ENCODE measurements around the gene SCD.
"Not testable (repeated sequence)": the region's sequence is repeated elsewhere in the genome, so short reads cannot be mapped to it uniquely, and the experiment has no call there.

SCD gene

DNA sequence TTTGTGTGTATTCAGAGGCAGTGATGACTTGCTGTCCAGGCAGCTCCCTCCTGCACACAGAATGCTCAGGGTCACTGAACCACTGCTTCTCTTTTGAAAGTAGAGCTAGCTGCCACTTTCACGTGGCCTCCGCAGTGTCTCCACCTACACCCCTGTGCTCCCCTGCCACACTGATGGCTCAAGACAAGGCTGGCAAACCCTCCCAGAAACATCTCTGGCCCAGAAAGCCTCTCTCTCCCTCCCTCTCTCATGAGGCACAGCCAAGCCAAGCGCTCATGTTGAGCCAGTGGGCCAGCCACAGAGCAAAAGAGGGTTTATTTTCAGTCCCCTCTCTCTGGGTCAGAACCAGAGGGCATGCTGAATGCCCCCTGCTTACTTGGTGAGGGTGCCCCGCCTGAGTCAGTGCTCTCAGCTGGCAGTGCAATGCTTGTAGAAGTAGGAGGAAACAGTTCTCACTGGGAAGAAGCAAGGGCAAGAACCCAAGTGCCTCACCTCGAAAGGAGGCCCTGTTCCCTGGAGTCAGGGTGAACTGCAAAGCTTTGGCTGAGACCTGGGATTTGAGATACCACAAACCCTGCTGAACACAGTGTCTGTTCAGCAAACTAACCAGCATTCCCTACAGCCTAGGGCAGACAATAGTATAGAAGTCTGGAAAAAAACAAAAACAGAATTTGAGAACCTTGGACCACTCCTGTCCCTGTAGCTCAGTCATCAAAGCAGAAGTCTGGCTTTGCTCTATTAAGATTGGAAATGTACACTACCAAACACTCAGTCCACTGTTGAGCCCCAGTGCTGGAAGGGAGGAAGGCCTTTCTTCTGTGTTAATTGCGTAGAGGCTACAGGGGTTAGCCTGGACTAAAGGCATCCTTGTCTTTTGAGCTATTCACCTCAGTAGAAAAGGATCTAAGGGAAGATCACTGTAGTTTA, 15.8 kb downstream of the SCD start:
- no peak for DNase-seq

DNA sequence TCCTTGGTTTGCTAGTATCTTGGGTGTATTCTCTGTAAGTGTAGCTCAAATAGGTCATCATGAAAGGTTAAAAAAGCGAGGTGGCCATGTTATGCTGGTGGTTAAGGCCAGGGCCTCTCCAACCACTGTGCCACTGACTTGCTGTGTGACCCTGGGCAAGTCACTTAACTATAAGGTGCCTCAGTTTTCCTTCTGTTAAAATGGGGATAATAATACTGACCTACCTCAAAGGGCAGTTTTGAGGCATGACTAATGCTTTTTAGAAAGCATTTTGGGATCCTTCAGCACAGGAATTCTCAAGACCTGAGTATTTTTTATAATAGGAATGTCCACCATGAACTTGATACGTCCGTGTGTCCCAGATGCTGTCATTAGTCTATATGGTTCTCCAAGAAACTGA, 17.1 kb downstream of the SCD start:
- no peak for DNase-seq

- DNase-seq = no peak
Observed at GRCh38 chr10:100364735-100365391, 17.8 kb downstream of the SCD start.

- no peak for DNase-seq
Observed at GRCh38 chr10:100368721-100369120, 21.7 kb downstream of the SCD start.

- peak; percentile 47 for DNase-seq
Observed at GRCh38 chr10:100370714-100371481, 23.9 kb downstream of the SCD start.

DNA sequence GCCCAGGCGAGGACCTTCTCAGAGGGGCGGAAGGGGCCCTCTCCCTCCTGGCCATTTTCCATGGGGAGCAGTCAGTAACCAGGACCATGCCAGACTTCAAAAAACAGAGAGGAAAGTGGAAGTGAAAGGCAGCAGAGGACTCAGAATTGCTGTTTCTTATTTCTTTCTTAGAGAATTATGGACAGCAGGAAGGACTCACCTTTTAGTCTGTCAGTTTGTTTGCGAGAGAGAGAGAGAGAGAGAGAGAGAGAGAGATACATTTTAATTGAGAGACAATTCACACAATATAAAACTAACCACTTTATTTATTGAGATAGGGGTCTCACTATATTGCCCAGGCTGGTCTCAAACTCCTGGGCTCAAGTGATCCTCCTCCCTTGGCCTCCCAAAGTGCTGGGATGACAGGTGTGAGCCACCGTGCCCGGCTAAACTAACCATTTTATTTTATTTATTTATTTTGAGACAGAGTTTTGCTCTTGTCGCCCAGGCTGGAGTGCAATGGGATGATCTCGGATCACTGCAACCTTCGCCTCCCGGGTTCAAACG, 24.5 kb downstream of the SCD start:
- no peak for DNase-seq

DNA sequence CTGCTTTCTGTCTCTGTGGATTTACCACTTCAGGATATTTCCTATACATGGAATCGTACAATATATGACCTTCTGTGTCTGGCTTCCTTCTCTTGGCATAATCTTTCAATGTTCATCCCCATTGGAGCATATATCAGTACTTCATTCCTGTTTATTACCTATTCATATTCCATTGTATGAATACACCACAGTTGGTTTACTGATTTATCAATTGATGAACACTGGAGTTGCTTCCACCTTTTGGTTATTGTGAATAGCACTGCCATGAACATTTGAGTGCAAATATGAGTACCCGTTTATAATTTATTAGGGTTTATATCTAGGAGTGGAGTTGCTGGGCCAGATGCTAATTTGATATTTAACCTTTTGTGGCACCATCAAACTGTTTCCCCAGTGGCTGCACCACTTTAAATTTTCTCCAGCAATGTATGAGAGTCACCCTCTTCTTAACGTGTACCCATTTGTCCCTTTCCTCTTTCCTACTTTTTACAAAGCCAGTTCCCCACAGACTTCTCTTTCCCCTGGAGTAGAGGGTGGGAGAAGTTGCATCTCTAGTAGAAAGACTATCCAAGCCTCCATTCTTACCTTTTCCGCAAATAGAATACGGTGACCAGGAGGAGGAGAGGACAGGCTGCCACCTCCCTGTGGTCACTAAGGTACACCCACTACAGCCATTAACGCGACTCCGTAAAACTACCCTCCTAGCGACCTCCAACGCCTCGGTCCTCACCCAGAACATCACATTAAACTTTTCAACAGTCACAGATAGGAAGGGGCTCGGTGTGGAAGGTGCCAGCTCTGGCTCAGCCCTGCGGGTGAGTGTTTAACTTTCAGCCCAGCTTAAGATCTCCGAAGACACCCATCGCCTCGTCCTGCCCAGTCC, 25.6 kb downstream of the SCD start:
- no peak for DNase-seq

DNA sequence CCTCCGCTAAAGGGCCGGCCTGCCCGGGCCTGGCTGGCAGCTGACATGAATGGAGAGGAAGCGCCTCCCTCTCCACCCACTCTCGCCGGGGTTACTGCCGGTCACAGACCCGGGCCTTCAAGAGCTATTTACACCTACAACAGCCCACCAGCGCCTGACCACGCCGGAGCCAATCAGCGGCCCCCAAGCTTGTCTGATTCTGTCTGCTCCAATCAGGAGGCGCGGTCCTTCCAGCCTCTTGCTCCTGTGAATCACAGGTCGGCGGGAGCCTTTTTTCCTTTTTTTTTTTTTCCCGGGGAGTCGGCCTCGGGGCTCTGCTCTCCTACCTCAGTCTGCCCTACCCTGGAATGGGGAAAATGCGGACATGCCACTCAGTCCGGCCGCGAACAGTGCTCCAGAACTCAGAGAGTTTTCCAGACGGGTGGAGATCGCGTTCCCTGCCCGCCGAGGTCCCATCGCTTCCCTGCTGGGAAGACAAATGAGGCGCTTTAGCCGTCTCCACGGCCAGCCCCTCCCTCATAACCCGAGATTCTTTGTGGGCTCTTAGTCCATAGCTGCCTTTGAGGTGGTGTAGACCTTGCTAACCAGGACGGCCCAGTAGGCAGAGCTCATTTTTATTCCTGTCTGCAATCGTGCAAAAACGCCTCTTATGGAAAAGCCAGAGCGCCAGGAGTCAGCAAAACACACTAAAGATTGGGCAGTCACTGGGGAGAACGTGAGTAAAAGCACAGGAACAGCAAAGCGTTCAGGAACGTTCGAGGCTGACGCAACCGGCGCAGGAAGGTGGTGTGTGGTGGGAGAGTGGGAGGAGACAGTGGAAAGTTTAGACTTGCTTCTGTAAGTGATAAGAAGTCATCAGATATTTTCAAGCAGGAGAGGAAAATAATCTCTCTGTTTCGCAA, 26.5 kb downstream of the SCD start:
- DNase-seq = peak; percentile 78

- DNase-seq = no peak
Observed at GRCh38 chr10:100374200-100374655, 27.2 kb downstream of the SCD start.

DNA sequence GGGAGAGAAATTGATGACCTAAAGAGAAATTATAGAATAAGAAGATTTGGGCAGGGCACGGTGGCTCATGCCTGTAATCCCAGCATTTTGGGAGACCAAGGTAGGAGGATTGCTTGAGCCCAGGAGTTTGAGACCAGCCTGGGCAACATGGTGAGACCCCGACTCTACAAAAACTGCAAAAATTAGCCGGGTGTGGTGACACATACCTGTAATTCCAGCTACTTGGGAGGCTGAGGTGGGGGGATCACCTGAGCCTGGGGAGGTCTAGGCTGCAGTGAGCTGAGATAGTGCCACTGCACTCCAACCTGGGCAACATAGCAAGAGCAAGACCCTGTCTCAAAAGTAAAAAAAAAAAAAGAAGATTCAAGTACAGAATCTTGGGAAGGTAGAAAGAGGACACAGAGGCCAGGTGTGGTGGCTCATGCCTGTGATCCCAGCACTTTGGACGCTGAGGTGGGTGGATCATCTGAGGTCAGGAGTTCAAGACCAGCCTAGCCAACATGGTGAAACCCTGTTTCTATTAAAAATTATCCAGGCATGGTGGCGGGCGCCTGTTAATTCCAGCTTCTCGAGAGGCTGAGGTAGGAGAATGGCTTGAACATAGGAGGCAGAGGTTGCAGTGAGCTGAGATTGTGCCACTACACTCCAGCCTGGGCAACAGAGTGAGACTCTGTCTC, 27.8 kb downstream of the SCD start:
- DNase-seq = not testable (repeated sequence)

GRCh38 chr10:100376656-100377055, 29.6 kb downstream of the SCD start:
- not testable (repeated sequence) for DNase-seq

DNA sequence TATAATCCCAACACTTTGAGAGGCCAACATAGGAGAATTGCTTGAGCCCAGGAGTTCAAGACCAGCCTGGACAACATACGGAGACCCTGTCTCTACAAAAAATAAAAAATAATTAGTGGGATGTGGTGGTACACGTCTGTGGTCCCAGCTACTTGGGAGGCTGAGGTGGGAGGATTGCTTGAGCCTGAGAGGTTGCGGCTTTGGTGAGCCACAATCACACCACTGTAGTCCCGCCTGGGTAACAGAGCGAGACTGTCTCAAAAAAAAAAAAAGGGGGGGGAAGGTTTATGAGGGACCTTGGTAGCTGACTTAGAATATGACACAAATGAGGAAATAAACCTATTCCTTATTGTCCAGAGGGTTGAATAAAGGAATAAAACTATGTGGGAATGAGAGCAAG, 30.8 kb downstream of the SCD start:
- DNase-seq = no peak

GRCh38 chr10:100380400-100380799, 33.4 kb downstream of the SCD start:
- no peak for DNase-seq

DNA sequence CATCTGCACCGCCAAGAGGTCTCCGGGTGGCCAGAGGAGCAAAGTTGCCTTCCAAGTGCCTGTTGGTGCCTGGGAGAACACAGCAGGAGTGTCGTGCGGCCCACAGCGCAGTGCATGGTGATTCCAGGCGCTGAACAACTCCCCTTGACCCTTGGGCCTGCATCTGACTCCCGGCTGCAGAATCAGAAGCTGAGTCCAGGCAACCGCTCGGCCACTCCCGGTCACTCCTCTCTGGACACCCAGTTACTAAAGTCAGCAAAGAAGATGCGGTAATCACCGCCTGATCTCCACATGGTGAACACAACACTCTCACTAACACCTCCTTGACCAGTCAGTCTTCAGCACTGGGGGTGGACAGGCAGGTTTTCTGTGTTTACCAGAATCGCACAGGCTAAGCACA, 35.5 kb downstream of the SCD start:
- no peak for DNase-seq

DNA sequence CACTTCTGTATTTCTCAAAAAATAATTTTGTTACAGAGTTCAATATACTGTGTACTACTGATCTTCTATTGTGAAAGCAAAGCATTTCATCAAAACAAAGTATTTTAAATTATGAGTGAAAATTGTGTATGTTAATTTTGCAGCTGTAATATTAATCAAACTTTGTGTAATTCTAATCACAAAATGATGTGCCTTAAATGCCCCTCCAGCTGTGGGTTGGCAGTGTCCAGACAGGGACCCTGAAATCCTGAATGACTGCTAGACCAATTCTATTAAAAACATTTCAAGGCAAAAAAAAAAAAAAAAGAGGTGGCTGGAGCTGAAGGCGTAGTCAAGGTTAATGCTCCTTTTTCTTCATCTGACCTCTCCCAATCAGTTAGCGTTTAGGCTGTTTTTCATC, 36.2 kb downstream of the SCD start:
- no peak for DNase-seq

- no peak for DNase-seq
Observed at GRCh38 chr10:100391163-100392002, 44.4 kb downstream of the SCD start.

DNA sequence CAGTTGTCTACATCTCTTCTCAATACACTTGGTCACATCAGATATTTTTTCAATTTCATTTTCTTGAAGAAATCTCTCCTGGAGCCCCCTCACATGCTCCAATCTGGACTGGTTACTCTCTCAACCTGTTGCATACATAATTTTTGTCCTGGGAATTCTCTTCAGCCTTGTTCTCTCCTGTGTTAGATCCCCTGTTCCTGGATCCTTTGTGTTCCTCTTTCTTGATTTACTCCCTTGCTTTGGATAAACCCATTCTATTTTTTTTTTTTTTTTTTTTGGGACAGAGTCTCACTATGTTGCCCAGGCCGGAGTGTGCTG, 45.6 kb downstream of the SCD start:
- DNase-seq = no peak

DNA sequence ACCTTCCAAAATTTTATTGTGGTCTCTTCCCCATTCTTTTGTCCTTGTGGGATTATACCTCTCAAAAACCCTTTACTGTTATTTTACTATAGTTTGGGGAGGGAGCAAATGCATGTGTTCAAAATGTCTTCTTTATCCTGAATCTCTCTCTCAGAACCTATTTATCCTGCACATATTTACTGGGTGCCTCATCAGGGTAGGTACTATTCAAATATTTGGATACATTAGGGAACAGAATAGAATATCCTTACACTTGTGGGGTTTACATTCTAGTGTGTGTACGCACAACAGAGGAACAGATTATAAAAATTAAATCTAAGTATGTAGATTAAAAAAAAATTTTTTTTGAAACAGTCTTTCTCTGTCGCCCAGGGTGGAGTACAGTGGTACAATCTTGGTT, 48.6 kb downstream of the SCD start:
- DNase-seq = no peak

DNA sequence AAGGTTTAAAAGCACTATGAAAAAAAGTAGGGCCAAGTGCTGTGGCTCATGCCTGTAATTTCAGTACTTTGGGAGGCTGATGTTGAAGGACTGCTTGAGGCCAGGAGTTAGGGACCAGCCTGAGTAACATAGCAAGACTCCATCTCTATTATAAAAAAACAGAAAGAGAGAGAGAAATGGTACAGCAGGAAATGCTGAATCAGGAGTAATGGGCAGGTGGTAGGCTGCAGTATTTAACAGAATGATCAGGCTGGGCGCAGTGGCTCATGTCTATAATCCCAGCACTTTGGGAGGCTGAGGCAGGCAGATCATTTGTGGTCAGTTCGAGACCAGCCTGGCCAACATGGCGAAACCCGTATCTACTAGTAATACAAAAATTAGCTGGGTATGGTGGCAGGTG, 49.6 kb downstream of the SCD start:
- no peak for DNase-seq

Measured in activated gamma-delta T cell treated with Interleukin-2 at 50 U/mL for 16 hours (primary cell).